Stimulated activated CD4-positive, alpha-beta T cell treated with anti-CD3 and anti-CD28 coated beads, TNF-alpha, amount 100 ng/mL, for 24 hours (primary cell): ENCODE measurements around the gene ACCSL.

ENCODE experiments used
- DNase-seq, 3 experiments: peaks; one replicate each; pipeline ENCODE4 v3.0.0-alpha.2; 2020; ENCODE audit warnings: low read depth in 3 of 3

The ACCSL gene

GRCh38 chr11:44057340-44057739 is 9.6 kb downstream of the ACCSL start:
- DNase-seq = no peak

- DNase-seq = no peak
These were observed 10.5 kb downstream of the ACCSL start for GRCh38 chr11:44058275-44058674.

GRCh38 chr11:44065161-44065661 is 17.4 kb downstream of the ACCSL start:
- DNase-seq = no peak

GRCh38 chr11:44065841-44066731 is 18.3 kb downstream of the ACCSL start, which contains the start of gene ACCS:
Gene ACCS (plus strand): TSS chr11:44066270. CDS start chr11:44067628, 1,358 bp downstream.
- peak; percentile 61 to 83 (median 70) for DNase-seq

GRCh38 chr11:44066732-44067141 is 19.0 kb downstream of the ACCSL start:
- peak in 1 of 3 experiments; percentile 1 for DNase-seq

GRCh38 chr11:44067266-44067665 is 19.5 kb downstream of the ACCSL start:
- DNase-seq = no peak

GRCh38 chr11:44068180-44068579 is 20.4 kb downstream of the ACCSL start:
- no peak for DNase-seq

GRCh38 chr11:44071157-44071556 is 23.4 kb downstream of the ACCSL start:
- DNase-seq = no peak

GRCh38 chr11:44072757-44073658 is 25.2 kb downstream of the ACCSL start:
- DNase-seq = no peak

- no peak for DNase-seq
These were observed 31.0 kb downstream of the ACCSL start for GRCh38 chr11:44078794-44079193.

- DNase-seq = no peak
These were observed 31.6 kb downstream of the ACCSL start for GRCh38 chr11:44079376-44079775.

GRCh38 chr11:44080951-44081350 is 33.2 kb downstream of the ACCSL start:
- DNase-seq = no peak

GRCh38 chr11:44082645-44083044 is 34.9 kb downstream of the ACCSL start:
- DNase-seq = no peak

GRCh38 chr11:44083433-44083832 is 35.7 kb downstream of the ACCSL start:
- no peak for DNase-seq

- no peak for DNase-seq
These were observed 36.1 kb downstream of the ACCSL start for GRCh38 chr11:44083906-44084305.

GRCh38 chr11:44085330-44085729 is 37.5 kb downstream of the ACCSL start:
- no peak for DNase-seq

- no peak for DNase-seq
These were observed 40.6 kb downstream of the ACCSL start for GRCh38 chr11:44088377-44088776.

GRCh38 chr11:44088871-44089270 is 41.1 kb downstream of the ACCSL start:
- DNase-seq = no peak

GRCh38 chr11:44090539-44090938 is 42.8 kb downstream of the ACCSL start:
- DNase-seq = no peak

GRCh38 chr11:44094260-44094868 is 46.6 kb downstream of the ACCSL start:
- DNase-seq = peak; percentile 62 to 81 (median 65)

GRCh38 chr11:44095506-44096359 is 48.0 kb downstream of the ACCSL start, which contains the start of gene EXT2:
Gene EXT2 (plus strand): TSS chr11:44095678. CDS start chr11:44107713, 12,035 bp downstream.
- peak; percentile 69 to 85 (median 82) for DNase-seq
